Motor neuron (in vitro differentiated cells): ENCODE data around the gene DDX3X. TPM values are rescaled to one million over a fixed set of nuclear protein-coding genes. Genes with fewer than 3 reads are reported as not detected.
"Not testable (repeated sequence)": the region's sequence is repeated elsewhere in the genome, so short reads cannot be mapped to it uniquely, and the experiment has no call there.

ENCODE experiments used
- ATAC-seq, 8 experiments: fragments of 200-7000 bp; cut with Tn5 transposase; replicated peaks in 6 of 8; 2 replicates each; pipeline ENCODE4 v1.8.0; 2021; ENCODE audit warnings: mild to moderate bottlenecking in 8 of 8, moderate library complexity in 8 of 8
- H3K27ac ChIP-seq, 2 donors: fragments of 250-450 bp; sonication (Bioruptor Pico); 2 replicates each; pipeline ENCODE4 v1.9.0; 2021; ENCODE audit warnings: antibody characterized with exemption in 2 of 2, mild to moderate bottlenecking in 2 of 2, moderate library complexity in 1 of 2
- H3K4me1 ChIP-seq, 2 donors: fragments of 250-450 bp; sonication (Bioruptor Pico); replicated peaks in 1 of 2; 2 replicates each; pipeline ENCODE4 v1.6.1; 2021; ENCODE audit warnings: antibody characterized with exemption in 2 of 2, mild to moderate bottlenecking in 2 of 2, moderate library complexity in 1 of 2
- H3K4me3 ChIP-seq, 5 donors: fragments of 250-450 bp; sonication (Bioruptor Pico); 2 replicates each; pipeline ENCODE4 v1.9.0; 2021; ENCODE audit warnings: antibody characterized with exemption in 5 of 5, mild to moderate bottlenecking in 5 of 5, moderate library complexity in 4 of 5
- WGBS, 10 experiments: fragments of 450-650 bp; shearing (Covaris generic); methylation state at CpG; one replicate each; pipeline ENCODE4 v1.0.0; 2022; 5-methylcytosine and 5-hydroxymethylcytosine counted together
- in situ Hi-C, 9 experiments: fragments of 400-800 bp; cut with MboI; loops; one replicate each; pipeline ENCODE4 v1.15.0; 2021; ENCODE audit warnings: low sequenced_read_pairs in 9 of 9, low pct_unique_long_range_greater_than_20kb in 2 of 9; ENCODE audit not compliant: unreplicated experiment in 9 of 9
- total RNA-seq, 8 experiments: library from RNA; unstranded; fragments of 300-600 nt; gene quantifications; 2 replicates each; pipeline versions ENCODE4 v1.2.3 to v1.2.4, GENCODE V29; 2022

Gene DDX3X
- 100 to 1,000 TPM; 119 to 319 (median 167) TPM for total RNA-seq

DNA sequence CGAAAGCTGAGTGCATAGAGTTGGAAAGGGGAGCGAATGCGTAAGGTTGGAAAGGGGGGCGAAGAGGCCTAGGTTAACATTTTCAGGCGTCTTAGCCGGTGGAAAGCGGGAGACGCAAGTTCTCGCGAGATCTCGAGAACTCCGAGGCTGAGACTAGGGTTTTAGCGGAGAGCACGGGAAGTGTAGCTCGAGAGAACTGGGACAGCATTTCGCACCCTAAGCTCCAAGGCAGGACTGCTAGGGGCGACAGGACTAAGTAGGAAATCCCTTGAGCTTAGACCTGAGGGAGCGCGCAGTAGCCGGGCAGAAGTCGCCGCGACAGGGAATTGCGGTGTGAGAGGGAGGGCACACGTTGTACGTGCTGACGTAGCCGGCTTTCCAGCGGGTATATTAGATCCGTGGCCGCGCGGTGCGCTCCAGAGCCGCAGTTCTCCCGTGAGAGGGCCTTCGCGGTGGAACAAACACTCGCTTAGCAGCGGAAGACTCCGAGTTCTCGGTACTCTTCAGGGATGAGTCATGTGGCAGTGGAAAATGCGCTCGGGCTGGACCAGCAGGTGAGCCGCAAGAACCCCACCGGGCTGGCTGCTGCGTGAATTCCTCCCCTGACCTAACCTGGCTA, at the start of gene DDX3X:
Gene DDX3X, plus strand, starts transcription at position 419 of the 619 bp plus-strand sequence. Its CDS starts 91 bp downstream, at position 510.
- WGBS, 10 experiments, result 0 to 35% (median 2%) methylated on average over 5 to 20 of the region's 47 CpGs; no CpG with 5 or more reads in 6 of the 10 experiments
- peak; percentile 37 to 71 (median 68) for ATAC-seq
- Histone ChIP-seq H3K27ac (peak within 1 kb of the TSS; percentile 98 to 100), H3K4me3 (peak within 1 kb of the TSS; percentile 76 to 99 (median 97)), H3K4me1 (peaks cover 0 to 22% of the 10 kb centered on the region in 2 donors)
- in situ Hi-C loops, result no loop called here

DNA sequence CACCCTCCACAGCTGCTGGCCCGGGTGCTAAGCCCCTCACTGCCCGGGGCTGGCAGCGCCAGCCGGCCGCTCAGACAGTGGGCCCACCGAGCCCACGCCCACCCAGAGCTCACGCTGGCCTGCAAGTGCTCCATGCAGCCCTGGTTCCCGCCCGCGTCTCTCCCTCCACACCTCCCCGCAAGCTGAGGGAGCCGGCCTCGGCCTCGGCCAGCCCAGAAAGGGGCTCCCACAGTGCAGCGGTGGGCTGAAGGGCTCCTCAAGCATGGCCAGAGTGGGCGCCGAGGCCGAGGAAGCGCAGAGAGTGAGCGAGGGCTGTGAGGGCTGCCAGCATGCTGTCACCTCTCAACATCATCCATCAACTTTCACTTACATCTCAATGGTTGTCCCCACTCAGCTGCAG, 48.0 kb upstream of the DDX3X start:
- ATAC-seq, H3K4me3 ChIP-seq, H3K27ac ChIP-seq, in situ Hi-C loops: not testable (repeated sequence)
- peaks cover 9 to 12% of the 10 kb centered on the region in 2 donors for H3K4me1 ChIP-seq
- WGBS, 10 experiments, result 82% methylated on average over 5 of the region's 21 CpGs; no CpG with 5 or more reads in 9 of the 10 experiments

- in situ Hi-C loops, result no loop called here
- ATAC-seq, result peak in 5 of 8 experiments; percentile 71 to 94 (median 78)
- no CpG with 5 or more reads among the region's 6 CpGs for WGBS, 10 experiments
- H3K4me3 ChIP-seq, result no peak overlapping the region
- peaks cover 9 to 12% of the 10 kb centered on the region in 2 donors for H3K4me1 ChIP-seq
- peak overlapping the region in 1 of 2 donors; percentile 58 for H3K27ac ChIP-seq
Observed at GRCh38 chrX:41288641-41289040, 45.3 kb upstream of the DDX3X start.

DNA sequence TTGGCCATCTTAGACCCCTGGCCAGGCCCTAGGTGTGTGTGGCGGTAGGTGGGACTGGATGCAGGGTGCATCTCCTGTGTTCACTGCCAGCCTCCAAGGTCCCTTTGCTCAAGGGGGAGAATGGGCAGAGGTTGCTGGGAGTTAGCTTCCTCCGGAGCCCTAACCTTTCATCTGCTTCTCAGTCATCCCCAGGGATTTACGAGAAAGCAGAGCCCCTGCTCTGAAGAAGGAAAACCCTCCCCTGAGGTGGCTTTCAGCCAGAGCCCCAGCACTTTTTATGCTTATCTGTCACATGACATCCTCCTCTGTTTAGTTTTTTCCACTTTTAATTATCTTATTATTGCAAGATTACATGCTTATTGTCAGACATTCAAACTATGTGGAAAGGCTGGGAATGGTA, 44.9 kb upstream of the DDX3X start:
- peak in 5 of 8 experiments; percentile 27 to 57 (median 39) for ATAC-seq
- H3K4me1 ChIP-seq, result peaks cover 9 to 12% of the 10 kb centered on the region in 2 donors
- H3K27ac ChIP-seq, result peak overlapping the region in 1 of 2 donors; percentile 58
- whole genome bisulfite sequencing, 10 experiments, result no CpG with 5 or more reads among the region's 3 CpGs
- no peak overlapping the region for H3K4me3 ChIP-seq
- in situ Hi-C loops, result no loop called here

- H3K4me1 ChIP-seq, result peaks cover 9 to 12% of the 10 kb centered on the region in 2 donors
- no peak overlapping the region for H3K4me3 ChIP-seq
- in situ Hi-C loops, result no loop called here
- no peak overlapping the region for H3K27ac ChIP-seq
- no peak for ATAC-seq
Observed at GRCh38 chrX:41291309-41291708, 42.7 kb upstream of the DDX3X start.

DNA sequence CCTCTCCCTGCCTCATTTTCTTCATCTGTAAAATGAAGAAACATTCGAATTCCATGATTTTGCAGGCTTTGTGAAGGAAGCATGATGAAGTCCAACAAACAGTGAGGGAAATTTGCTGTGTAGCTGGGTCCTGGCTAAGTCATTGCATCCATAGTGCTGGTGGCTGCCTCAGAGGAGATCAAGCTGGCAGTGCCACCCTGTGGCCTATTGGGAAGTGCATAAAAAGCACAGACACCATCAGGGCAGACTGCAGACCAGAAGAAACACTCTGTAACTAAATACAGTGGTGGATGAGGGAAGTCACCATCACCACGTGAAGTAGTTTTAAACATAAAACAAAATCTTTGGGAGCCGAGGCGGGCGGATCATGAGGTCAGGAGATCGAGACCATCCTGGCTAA, 40.7 kb upstream of the DDX3X start:
- 96 to 100% methylated on average over 1 to 2 of the region's 6 CpGs; no CpG with 5 or more reads in 8 of the 10 experiments for WGBS, 10 experiments
- Histone ChIP-seq H3K4me1 (peaks cover 8 to 10% of the 10 kb centered on the region in 2 donors), H3K27ac (no peak overlapping the region), H3K4me3 (no peak overlapping the region)
- in situ Hi-C loops, result no loop called here
- ATAC-seq, result peak in 2 of 8 experiments; percentile 27 to 41

DNA sequence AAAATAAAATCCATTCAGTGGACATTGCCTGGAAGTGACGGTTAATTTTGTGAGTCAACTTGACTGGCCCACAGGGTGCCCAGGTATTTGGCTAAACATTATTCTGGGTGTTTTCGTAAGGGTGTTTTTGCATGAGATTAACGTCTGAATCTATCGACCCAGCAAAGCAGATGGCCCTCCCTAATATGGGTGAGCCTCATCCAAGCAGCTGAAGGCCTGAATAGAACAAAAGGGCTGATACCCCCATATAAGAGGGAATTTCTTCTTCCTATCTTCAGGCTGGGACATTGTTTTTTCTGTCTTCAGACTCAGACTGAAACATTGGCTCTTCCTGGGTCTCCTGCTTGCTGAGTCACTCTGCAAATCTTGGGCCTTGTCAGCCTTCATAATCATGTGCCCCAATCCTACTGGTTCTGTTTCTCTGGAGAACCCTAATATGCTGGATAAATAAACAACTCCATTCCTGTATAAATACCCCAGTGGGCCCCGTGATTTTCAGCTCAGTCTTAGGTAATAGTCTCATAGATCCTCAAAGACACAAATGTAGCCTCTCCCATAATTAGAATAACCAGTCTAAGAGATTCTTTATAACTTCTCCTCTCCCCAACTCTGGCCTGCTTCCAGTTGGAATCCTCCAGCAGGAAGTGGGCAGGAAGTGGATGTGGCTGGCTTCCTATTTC, 33.1 kb upstream of the DDX3X start:
- Histone ChIP-seq H3K4me1 (no peaks in the 10 kb centered on the region), H3K4me3 (no peak overlapping the region), H3K27ac (no peak overlapping the region)
- ATAC-seq, result peak in 2 of 8 experiments; percentile 46 to 55
- in situ Hi-C loops, result no loop called here
- WGBS, 10 experiments, result 0 to 100% (median 72%) methylated on average over 1 to 5 of the region's 5 CpGs; no CpG with 5 or more reads in 6 of the 10 experiments

- no peaks in the 10 kb centered on the region for H3K4me1 ChIP-seq
- H3K27ac ChIP-seq, result no peak overlapping the region
- H3K4me3 ChIP-seq, result no peak overlapping the region
- no peak for ATAC-seq
- 49% methylated on average over 2 of the region's 2 CpGs; no CpG with 5 or more reads in 9 of the 10 experiments for WGBS, 10 experiments
- in situ Hi-C loops, result no loop called here
Observed at GRCh38 chrX:41301438-41301824, 32.5 kb upstream of the DDX3X start.

DNA sequence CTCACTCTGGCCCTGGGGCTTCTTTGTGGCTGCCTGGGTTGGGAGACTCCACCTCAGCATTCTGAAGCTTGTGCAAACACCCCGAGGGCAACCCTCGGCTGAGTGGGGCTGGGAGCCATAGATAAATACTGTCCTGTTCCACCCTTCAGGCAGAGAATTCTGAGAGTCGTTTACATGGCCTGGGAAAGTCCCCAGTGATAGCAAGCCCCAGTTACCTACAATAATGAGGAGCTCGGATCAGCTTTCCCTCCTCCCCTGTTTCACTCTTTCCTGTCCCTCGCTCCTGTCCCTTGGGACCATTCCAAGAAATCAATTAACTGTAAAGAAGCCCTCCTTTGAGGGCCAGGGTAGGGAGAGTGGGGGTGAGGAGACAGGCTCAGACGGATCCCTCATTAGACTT, 31.6 kb upstream of the DDX3X start:
- H3K4me3 ChIP-seq, result no peak overlapping the region
- H3K27ac ChIP-seq, result no peak overlapping the region
- peak in 2 of 8 experiments; percentile 70 to 87 for ATAC-seq
- in situ Hi-C loops, result no loop called here
- WGBS, 10 experiments, result 40 to 80% (median 78%) methylated on average over 1 to 3 of the region's 6 CpGs; no CpG with 5 or more reads in 5 of the 10 experiments
- H3K4me1 ChIP-seq, result no peaks in the 10 kb centered on the region

GRCh38 chrX:41303013-41303412, 30.9 kb upstream of the DDX3X start:
- no peak overlapping the region for H3K27ac ChIP-seq
- ATAC-seq, result no peak
- H3K4me1 ChIP-seq, result no peaks in the 10 kb centered on the region
- H3K4me3 ChIP-seq, result no peak overlapping the region
- WGBS, 10 experiments, result 0 to 100% (median 84%) methylated on average over 1 to 6 of the region's 6 CpGs; no CpG with 5 or more reads in 7 of the 10 experiments
- in situ Hi-C loops, result no loop called here

DNA sequence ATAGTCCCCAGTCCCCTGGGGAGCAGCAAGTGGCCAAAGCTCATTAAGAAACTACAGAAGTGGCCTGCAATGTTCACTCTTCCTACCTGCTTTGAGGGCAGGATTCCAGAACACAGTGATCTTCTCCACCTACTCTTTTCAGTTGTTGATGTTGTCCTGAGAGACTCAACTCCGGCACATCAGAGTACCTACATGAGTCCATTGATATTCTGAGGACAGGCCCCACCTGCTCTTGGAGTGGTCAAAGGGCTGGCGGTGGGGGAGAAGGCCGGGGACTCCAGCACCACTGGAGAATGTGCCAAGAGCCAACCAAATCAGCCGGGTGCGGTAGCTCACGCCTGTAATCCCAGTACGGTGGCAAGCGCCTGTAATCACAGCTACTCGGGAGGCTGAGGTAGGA, 29.8 kb upstream of the DDX3X start:
- Histone ChIP-seq H3K27ac (no peak overlapping the region), H3K4me3 (no peak overlapping the region), H3K4me1 (no peaks in the 10 kb centered on the region)
- 57 to 100% (median 80%) methylated on average over 1 to 7 of the region's 9 CpGs; no CpG with 5 or more reads in 6 of the 10 experiments for WGBS, 10 experiments
- in situ Hi-C loops, result no loop called here
- no peak for ATAC-seq

DNA sequence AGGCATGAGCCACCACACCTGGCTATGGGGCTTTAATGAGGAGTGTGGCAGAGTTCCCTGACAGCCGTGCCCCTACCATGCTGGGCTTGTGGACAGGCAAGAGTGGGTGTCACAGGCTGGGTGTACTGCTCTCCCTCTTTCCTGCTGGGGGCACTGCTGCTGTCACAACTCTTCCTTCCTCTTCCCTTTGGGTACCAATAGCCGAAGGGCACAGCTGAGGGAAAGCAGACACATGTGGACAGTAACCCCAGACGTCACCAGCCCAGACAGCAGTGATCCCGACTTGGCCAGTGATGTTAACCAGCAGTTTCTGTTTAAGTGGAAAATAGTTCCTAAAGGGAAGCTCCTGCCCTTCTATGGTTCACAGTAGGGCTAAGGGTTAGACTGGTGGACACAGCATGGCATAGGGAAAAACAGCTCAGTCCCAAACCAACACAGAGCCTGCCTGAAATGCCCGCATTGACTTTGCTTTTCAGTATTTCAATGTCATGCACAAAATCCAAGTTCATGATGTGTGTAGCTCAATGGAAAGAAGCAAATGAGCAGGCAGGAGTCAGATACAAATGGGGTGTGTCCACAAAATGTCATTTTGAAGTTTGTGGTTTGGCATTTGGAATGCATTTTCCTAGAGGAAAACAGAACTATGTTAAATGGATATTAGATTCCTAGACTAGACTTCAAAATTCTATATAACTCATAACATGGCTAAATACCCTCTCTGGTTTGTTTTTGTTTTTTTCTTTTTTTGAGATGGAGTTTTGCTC, 24.9 kb upstream of the DDX3X start:
- no peak overlapping the region for H3K4me3 ChIP-seq
- H3K4me1 ChIP-seq, result no peaks in the 10 kb centered on the region
- in situ Hi-C loops, result no loop called here
- 20 to 100% (median 72%) methylated on average over 1 to 3 of the region's 5 CpGs; no CpG with 5 or more reads in 7 of the 10 experiments for WGBS, 10 experiments
- no peak overlapping the region for H3K27ac ChIP-seq
- ATAC-seq, result peak in 2 of 8 experiments; percentile 73 to 76

DNA sequence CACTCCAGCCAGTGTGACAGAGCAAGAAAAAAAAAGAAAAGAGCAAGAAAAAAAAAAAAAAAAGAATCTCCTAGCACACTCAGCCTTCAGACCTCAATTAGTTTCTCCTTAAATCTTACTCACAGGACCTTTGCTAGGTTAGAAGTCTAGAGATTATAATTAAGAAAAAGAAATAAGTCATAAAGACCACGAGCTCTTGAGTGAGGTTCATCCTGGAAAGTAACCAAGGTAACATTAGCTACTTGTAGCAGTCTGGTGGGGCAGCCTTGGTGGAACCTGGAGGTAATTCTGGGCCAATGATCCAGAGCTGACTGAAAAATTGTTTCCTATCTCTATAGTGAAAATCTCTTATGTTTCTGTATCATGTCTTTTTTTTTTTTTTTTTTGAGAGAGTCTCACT, 21.2 kb upstream of the DDX3X start:
- Histone ChIP-seq H3K4me1 (no peaks in the 10 kb centered on the region), H3K4me3 (no peak overlapping the region), H3K27ac (no peak overlapping the region)
- in situ Hi-C loops, result no loop called here
- ATAC-seq, result no peak
- 40 to 100% (median 75%) methylated on average over 1 of the region's 1 CpG; no CpG with 5 or more reads in 6 of the 10 experiments for WGBS, 10 experiments
